Naive B cell (primary cell): ENCODE results near the gene LYZL1. TPM values are rescaled to one million over a fixed set of nuclear protein-coding genes. Genes with fewer than 3 reads are reported as not detected.
A peak's percentile ranks its signal among the peaks of the same experiment; 100 is the strongest.
"Not testable (repeated sequence)": the region's sequence is repeated elsewhere in the genome, so short reads cannot be mapped to it uniquely, and the experiment has no call there.

Experiments
- ATAC-seq, 2 donors: fragments of 150-1000 bp; cut with Tn5 transposase; 2 replicates each; pipeline ENCODE4 v1.10.0; 2021; ENCODE audit warnings: low read depth in 2 of 2, mild to moderate bottlenecking in 2 of 2, moderate library complexity in 2 of 2
- DNase-seq: peaks from one replicate; pipeline ENCODE4 v3.0.0; 2022
- H3K27ac Mint-ChIP-seq, 6 donors: one replicate each; pipeline ENCODE4 v1.8.0; 2020 to 2022; ENCODE audit warnings: mild to moderate bottlenecking in 6 of 6, mixed read lengths in 6 of 6, moderate library complexity in 5 of 6, inconsistent platforms in 2 of 6
- H3K27me3 Mint-ChIP-seq, 3 donors: one replicate each; pipeline ENCODE4 v1.8.0; 2021 to 2022; ENCODE audit warnings: mixed read lengths in 3 of 3, mild to moderate bottlenecking in 1 of 3
- H3K36me3 Mint-ChIP-seq, 2 donors: one replicate each; pipeline ENCODE4 v1.8.0; 2020 to 2022; ENCODE audit warnings: mixed read lengths in 2 of 2, inconsistent platforms in 1 of 2, mild to moderate bottlenecking in 1 of 2
- H3K4me1 Mint-ChIP-seq, 3 donors: one replicate each; pipeline ENCODE4 v1.8.0; 2020 to 2022; ENCODE audit warnings: mixed read lengths in 3 of 3, inconsistent platforms in 1 of 3, mild to moderate bottlenecking in 1 of 3, moderate library complexity in 1 of 3
- H3K4me3 Mint-ChIP-seq, 8 donors: one replicate each; pipeline ENCODE4 v1.8.0; 2020 to 2022; ENCODE audit warnings: mild to moderate bottlenecking in 8 of 8, mixed read lengths in 8 of 8, moderate library complexity in 8 of 8, inconsistent platforms in 2 of 8
- H3K9me3 Mint-ChIP-seq, 7 donors: one replicate each; pipeline ENCODE4 v1.8.0; 2020 to 2022; ENCODE audit warnings: mixed read lengths in 7 of 7, mild to moderate bottlenecking in 5 of 7, inconsistent platforms in 2 of 7, moderate library complexity in 1 of 7
- polyA plus RNA-seq, 6 donors: library from polyadenylated mRNA; unstranded; fragments of 300-500 nt; fragmentation: Illumina TruSeq; gene quantifications; one replicate each; pipeline ENCODE4 v1.2.3, GENCODE V29; 2021; ENCODE audit warnings: low read depth in 6 of 6

The LYZL1 gene
- polyA plus RNA-seq, 6 donors from 2014 or later = not detected

GRCh38 chr10:29317423-29318021 lies 28.7 kb downstream of the LYZL1 start:
- peaks cover 32 to 42% (median 39%) of the 10 kb centered on the region in 3 donors for H3K27me3 Mint-ChIP-seq
- peaks cover 0 to 3% (median 0%) of the 10 kb centered on the region in 7 donors for H3K9me3 Mint-ChIP-seq
- H3K27ac Mint-ChIP-seq = no peak overlapping the region
- H3K4me3 Mint-ChIP-seq = no peak overlapping the region
- DNase-seq (no peak), ATAC-seq (no peak)
- peaks cover 0 to 6% (median 6%) of the 10 kb centered on the region in 3 donors for H3K4me1 Mint-ChIP-seq
- H3K36me3 Mint-ChIP-seq = no peaks in the 10 kb centered on the region

GRCh38 chr10:29318141-29319071 lies 29.5 kb downstream of the LYZL1 start:
- H3K27me3 Mint-ChIP-seq = peaks cover 32 to 47% (median 35%) of the 10 kb centered on the region in 3 donors
- peak overlapping the region in 1 of 6 donors; percentile 33 for H3K27ac Mint-ChIP-seq
- not testable (repeated sequence) for H3K4me1 Mint-ChIP-seq, DNase-seq, H3K36me3 Mint-ChIP-seq, H3K9me3 Mint-ChIP-seq, ATAC-seq
- peak overlapping the region in 2 of 8 donors; percentile 32 to 42 for H3K4me3 Mint-ChIP-seq

GRCh38 chr10:29319205-29319781 lies 30.4 kb downstream of the LYZL1 start:
- Mint-ChIP-seq H3K4me3 (no peak overlapping the region), H3K9me3 (peaks cover 0 to 3% (median 0%) of the 10 kb centered on the region in 7 donors), H3K27ac (peak overlapping the region in 1 of 6 donors; percentile 53), H3K4me1 (peaks cover 0 to 6% (median 6%) of the 10 kb centered on the region in 3 donors), H3K27me3 (peaks cover 32 to 45% (median 35%) of the 10 kb centered on the region in 3 donors), H3K36me3 (no peaks in the 10 kb centered on the region)
- ATAC-seq (no peak), DNase-seq (no peak)

- H3K4me1 Mint-ChIP-seq, H3K36me3 Mint-ChIP-seq, DNase-seq, H3K27ac Mint-ChIP-seq, ATAC-seq, H3K9me3 Mint-ChIP-seq: not testable (repeated sequence)
- Mint-ChIP-seq H3K4me3 (peak overlapping the region in 1 of 8 donors; percentile 76), H3K27me3 (peaks cover 32 to 44% (median 35%) of the 10 kb centered on the region in 3 donors)
Measured at GRCh38 chr10:29320680-29321121, 31.8 kb downstream of the LYZL1 start.

DNA sequence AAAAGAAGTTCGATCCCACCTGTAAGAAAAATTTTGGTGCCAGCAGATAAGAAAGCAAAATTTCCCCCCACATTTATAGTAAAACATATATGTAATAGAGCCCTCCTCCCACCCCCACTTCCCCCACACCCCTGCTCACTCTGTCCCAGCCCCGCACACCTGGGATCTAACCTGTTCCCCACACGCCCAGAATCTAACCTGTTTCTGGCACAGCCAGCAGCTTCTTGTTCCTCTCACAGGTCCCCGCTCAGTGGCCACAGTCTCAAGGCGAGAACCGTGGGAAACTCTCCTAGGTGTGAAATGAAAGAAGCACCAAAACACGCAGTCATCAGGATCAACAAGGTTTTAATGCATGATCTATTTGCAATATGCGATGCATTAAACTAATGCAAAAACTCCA lies 32.8 kb downstream of the LYZL1 start:
- peaks cover 0 to 6% (median 6%) of the 10 kb centered on the region in 3 donors for H3K4me1 Mint-ChIP-seq
- DNase-seq (no peak), ATAC-seq (no peak)
- H3K4me3 Mint-ChIP-seq = no peak overlapping the region
- no peaks in the 10 kb centered on the region for H3K36me3 Mint-ChIP-seq
- no peak overlapping the region for H3K27ac Mint-ChIP-seq
- H3K27me3 Mint-ChIP-seq = peaks cover 32 to 40% (median 35%) of the 10 kb centered on the region in 3 donors
- H3K9me3 Mint-ChIP-seq = peaks cover 0 to 3% (median 0%) of the 10 kb centered on the region in 7 donors

GRCh38 chr10:29322918-29323317 lies 34.0 kb downstream of the LYZL1 start:
- ATAC-seq = no peak
- peaks cover 0 to 6% (median 4%) of the 10 kb centered on the region in 3 donors for H3K4me1 Mint-ChIP-seq
- peaks cover 0 to 3% (median 0%) of the 10 kb centered on the region in 7 donors for H3K9me3 Mint-ChIP-seq
- no peak for DNase-seq
- no peak overlapping the region for H3K27ac Mint-ChIP-seq
- no peaks in the 10 kb centered on the region for H3K36me3 Mint-ChIP-seq
- peaks cover 25 to 32% (median 25%) of the 10 kb centered on the region in 3 donors for H3K27me3 Mint-ChIP-seq
- H3K4me3 Mint-ChIP-seq = no peak overlapping the region

GRCh38 chr10:29323367-29323766 lies 34.5 kb downstream of the LYZL1 start:
- Mint-ChIP-seq H3K27ac (no peak overlapping the region), H3K9me3 (peaks cover 0 to 3% (median 0%) of the 10 kb centered on the region in 7 donors), H3K27me3 (peaks cover 20 to 27% (median 20%) of the 10 kb centered on the region in 3 donors), H3K4me1 (peaks cover 0 to 1% (median 1%) of the 10 kb centered on the region in 3 donors), H3K36me3 (no peaks in the 10 kb centered on the region), H3K4me3 (no peak overlapping the region)
- no peak for ATAC-seq
- no peak for DNase-seq

DNA sequence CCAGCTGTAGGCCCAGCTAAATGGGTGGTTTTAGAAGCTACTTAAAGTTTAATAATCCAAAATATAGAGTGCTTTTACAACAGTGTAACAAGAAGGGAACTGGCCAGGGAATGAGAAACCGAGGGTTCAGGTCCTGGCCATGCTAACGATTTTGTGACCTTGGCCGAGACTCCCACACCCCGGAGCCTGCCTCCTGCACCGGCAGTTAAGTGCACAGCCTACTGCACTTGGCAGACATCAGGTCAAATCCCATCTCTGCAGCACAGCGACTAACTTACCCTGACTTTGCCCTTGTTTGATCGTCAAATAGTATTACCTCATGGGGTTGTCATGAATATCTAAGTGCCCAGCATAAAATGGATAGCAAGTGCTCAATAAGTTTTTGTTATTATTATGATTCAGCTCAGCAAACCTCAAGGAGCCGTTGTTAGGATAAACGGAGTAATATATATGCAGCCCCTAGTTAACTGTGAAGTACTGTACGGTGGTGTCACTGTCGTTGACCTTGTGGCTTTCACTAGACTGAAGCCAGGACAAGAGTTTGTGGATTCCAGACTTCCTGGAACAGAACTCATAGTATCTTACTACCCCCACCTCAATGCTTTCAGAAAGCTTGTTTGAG lies 35.5 kb downstream of the LYZL1 start:
- Mint-ChIP-seq H3K36me3 (no peaks in the 10 kb centered on the region), H3K9me3 (peaks cover 0 to 3% (median 0%) of the 10 kb centered on the region in 7 donors), H3K4me1 (no peaks in the 10 kb centered on the region), H3K27ac (no peak overlapping the region), H3K4me3 (no peak overlapping the region), H3K27me3 (peaks cover 14 to 27% (median 16%) of the 10 kb centered on the region in 3 donors)
- ATAC-seq = no peak
- no peak for DNase-seq

DNA sequence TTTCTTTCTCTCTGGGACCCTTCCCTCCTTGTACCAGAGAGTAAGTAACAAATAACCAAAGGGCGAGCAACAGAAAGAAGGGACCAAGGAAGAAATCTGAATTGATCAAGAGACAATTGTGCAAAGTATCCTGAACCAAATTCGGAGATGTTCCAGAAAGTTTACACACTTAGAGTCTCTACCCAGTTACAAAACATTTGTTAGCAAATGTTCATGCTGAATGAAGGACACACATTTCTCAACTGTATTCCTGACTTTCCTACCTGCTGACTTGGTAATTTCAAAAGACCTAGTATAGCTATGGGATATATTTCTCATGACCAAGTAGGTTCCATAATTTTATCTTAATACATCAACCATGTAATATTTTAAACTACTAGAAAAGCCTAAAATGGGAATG lies 37.4 kb downstream of the LYZL1 start:
- Mint-ChIP-seq H3K4me1 (no peaks in the 10 kb centered on the region), H3K27me3 (peaks cover 5 to 14% (median 9%) of the 10 kb centered on the region in 3 donors), H3K27ac (no peak overlapping the region), H3K36me3 (no peaks in the 10 kb centered on the region), H3K4me3 (no peak overlapping the region), H3K9me3 (peaks cover 0 to 2% (median 0%) of the 10 kb centered on the region in 7 donors)
- DNase-seq (no peak), ATAC-seq (no peak)

GRCh38 chr10:29326886-29327745 lies 38.2 kb downstream of the LYZL1 start:
- Mint-ChIP-seq H3K36me3 (no peaks in the 10 kb centered on the region), H3K4me3 (no peak overlapping the region), H3K27me3 (peaks cover 10 to 15% (median 12%) of the 10 kb centered on the region in 3 donors), H3K27ac (no peak overlapping the region), H3K9me3 (no peaks in the 10 kb centered on the region), H3K4me1 (no peaks in the 10 kb centered on the region)
- no peak for DNase-seq
- ATAC-seq = no peak

GRCh38 chr10:29327746-29328102 lies 38.9 kb downstream of the LYZL1 start:
- Mint-ChIP-seq H3K4me1 (no peaks in the 10 kb centered on the region), H3K9me3 (no peaks in the 10 kb centered on the region), H3K27ac (no peak overlapping the region), H3K4me3 (no peak overlapping the region), H3K27me3 (peaks cover 10 to 17% (median 12%) of the 10 kb centered on the region in 3 donors), H3K36me3 (no peaks in the 10 kb centered on the region)
- ATAC-seq (no peak), DNase-seq (no peak)

DNA sequence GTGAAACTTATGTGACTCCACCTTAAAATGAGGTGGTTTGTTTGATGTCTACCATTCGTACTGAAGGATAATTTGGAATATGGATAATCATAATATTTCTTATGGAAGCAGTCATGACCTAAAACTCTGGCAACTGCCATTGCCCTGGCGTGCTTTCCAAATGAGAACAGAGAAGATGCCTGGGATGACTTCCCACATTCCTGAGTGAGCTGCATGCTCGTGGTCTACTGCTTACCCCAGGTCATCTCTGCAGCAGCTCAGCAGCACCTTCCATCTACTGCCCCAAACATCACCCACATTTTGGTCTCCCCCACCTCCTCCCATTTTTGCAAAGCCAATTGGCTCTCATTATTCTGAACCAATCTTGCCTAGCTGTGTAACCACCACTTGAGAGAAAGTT lies 40.1 kb downstream of the LYZL1 start:
- DNase-seq (no peak), ATAC-seq (no peak)
- Mint-ChIP-seq H3K4me1 (no peaks in the 10 kb centered on the region), H3K9me3 (no peaks in the 10 kb centered on the region), H3K27me3 (peaks cover 5 to 17% (median 10%) of the 10 kb centered on the region in 3 donors), H3K4me3 (no peak overlapping the region), H3K36me3 (no peaks in the 10 kb centered on the region), H3K27ac (no peak overlapping the region)
